AG09319 (cell line): ENCODE measurements around the gene AIF1.
A peak's percentile ranks its signal among the peaks of the same experiment; 100 is the strongest.

Experiments used
- DNase-seq: peaks from one replicate; pipeline ENCODE4 v3.0.0-alpha.2; 2010; ENCODE audit warnings: low read depth; ENCODE audit errors: extremely low read depth
- TF ChIP-seq, protein P1 (sequence below): IDR thresholded peaks from 2 replicates; pipeline ENCODE4 v1.5.1; 2011; ENCODE audit warnings: low read depth, mild to moderate bottlenecking, inconsistent platforms, low read length, moderate library complexity

Gene AIF1

DNA sequence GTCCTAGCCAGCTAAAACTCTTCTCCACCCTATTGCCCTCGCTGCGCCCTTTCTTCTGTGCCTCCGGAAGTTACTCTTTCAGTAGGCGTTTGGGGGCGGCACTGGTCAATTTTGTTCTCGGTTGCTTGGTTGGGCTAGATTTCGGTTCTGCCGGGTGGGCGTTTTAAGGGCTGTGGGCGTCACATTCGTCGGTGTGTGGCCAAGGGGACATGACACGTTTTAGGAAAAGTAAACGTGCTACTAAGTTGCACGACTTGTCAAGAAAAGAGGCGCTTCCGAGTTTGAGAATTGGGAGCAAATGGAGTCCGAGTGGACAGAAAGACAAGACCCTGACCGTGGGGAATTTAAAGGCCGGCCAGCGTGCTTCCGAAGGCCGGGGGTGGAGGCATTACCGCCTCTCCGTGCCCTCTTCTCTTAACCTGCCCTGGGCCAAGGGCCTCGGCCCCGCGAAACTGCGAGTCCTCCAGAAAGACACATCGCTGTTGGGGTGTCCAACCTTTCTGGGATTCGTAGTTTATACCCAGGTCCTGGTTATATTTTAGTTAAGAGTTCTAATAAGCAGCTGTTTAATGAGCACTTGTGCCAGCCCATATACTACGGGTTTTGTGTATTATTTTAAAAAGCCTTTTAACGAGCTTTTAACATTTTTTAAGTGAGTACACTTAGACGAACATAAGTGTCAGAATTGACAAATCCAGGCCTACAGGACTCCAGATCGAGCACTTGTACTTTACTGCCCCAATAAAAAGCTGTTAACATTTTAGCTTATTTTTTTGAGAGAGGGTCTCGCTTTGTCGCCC lies 38.1 kb downstream of the AIF1 start:
- TF ChIP-seq, protein P1, sequence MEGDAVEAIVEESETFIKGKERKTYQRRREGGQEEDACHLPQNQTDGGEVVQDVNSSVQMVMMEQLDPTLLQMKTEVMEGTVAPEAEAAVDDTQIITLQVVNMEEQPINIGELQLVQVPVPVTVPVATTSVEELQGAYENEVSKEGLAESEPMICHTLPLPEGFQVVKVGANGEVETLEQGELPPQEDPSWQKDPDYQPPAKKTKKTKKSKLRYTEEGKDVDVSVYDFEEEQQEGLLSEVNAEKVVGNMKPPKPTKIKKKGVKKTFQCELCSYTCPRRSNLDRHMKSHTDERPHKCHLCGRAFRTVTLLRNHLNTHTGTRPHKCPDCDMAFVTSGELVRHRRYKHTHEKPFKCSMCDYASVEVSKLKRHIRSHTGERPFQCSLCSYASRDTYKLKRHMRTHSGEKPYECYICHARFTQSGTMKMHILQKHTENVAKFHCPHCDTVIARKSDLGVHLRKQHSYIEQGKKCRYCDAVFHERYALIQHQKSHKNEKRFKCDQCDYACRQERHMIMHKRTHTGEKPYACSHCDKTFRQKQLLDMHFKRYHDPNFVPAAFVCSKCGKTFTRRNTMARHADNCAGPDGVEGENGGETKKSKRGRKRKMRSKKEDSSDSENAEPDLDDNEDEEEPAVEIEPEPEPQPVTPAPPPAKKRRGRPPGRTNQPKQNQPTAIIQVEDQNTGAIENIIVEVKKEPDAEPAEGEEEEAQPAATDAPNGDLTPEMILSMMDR, result peak; percentile 9
- DNase-seq, result no peak

DNA sequence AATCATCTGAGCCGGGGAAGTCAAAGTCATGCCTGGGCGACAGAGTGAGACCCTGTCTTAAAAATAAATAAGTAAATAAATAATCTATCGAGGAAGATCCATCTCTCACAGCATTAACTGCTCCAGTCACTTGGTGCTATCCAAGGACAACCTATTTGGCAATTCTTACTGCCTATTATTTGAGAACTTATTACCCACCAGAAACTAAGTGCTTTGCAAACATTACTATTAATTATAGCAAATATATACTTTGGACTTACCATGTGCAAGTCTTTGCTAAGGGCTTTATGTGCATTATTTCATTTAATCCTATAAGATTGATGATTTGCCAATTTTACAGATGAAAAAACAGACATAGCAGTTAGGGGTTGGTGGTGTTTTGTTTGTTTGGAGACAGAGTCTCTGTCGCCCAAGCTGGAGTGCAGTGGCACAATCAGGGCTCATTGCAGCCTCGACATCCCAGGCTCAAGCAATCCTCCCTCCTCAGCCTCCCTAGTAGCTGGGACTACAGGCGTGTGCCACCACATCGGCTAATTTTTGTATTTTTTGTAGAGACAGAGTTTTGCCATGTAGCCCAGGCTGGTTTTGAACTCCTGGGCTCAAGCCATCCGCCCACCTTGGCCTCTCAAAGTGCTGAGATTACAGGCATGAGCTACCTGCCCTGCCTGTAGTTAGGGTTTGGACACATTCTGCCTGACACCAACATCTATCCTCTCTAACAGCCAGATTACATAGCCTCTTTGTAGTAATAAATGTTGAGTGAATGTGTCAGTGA lies 39.7 kb downstream of the AIF1 start:
- no peak for DNase-seq
- TF ChIP-seq, protein P1, result no peak

DNA sequence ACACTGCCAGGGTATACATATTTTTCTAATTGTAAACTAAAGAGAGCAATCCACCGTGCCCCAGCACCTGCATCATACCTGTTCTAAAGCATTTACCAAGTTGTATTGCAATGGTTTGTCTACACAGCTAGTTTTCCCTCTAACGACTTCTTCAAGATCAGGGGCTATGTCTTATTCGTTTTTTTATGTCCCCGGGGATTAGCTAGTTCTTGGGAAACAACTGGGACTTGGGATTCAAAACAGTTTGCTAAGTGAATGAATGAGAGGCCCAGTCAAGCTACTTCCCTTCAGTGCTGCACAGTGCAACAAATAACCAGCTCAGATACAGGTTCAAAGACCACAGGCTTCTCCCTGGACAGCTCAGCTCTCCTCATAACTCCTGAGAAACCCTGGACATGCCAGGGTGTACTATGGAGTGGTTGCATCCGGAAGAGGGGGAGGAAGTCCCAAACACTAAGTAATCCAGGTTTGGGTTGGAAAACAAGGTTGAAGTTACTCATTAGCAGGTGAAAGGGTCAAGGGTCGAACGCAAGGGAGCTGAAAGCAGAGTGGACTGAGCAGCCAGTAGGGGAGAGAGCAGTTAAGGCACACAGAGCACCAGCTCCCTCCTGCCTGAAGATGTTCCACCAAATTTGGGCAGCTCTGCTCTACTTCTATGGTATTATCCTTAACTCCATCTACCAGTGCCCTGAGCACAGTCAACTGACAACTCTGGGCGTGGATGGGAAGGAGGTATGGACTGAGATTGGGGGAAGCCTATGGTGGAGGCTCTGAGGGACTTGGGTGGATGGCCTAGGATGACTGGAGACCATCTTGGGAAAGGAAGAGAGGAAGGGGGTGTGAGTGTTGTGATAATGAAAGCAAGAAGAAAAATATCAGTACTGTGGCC lies 40.6 kb downstream of the AIF1 start, which contains the start of gene APOM:
Gene APOM, plus strand, starts transcription at position 546 of the 889 bp plus-strand sequence. Its CDS starts 73 bp downstream, at position 619.
- TF ChIP-seq, protein P1, result no peak
- DNase-seq, result no peak

DNA sequence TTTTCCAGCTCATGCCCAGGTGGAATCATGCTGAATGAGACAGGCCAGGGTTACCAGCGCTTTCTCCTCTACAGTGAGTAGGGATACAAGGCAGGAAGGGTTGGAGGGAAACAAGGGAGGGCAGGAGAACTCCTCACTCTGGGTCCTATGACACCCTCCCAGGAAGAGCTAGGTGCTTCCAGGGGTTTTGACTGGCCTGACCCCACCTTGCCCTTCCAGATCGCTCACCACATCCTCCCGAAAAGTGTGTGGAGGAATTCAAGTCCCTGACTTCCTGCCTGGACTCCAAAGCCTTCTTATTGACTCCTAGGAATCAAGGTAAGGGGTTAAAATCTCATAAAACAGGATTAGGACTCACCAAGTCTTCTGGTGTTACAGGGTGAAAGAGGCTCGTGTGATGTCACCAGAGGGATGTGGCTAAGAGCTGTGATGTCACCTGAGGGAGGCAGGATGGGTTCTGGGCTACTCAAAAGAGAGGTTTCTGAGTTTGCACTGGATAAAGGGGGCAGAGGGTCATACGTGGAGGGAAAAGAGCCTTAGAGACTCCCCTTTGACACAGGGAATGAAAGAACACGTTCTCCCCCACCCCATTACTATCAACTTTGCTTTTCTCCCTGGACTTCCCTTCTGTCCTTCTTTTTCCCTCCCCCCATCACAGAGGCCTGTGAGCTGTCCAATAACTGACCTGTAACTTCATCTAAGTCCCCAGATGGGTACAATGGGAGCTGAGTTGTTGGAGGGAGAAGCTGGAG lies 42.5 kb downstream of the AIF1 start:
- TF ChIP-seq, protein P1, result no peak
- DNase-seq, result no peak

DNA sequence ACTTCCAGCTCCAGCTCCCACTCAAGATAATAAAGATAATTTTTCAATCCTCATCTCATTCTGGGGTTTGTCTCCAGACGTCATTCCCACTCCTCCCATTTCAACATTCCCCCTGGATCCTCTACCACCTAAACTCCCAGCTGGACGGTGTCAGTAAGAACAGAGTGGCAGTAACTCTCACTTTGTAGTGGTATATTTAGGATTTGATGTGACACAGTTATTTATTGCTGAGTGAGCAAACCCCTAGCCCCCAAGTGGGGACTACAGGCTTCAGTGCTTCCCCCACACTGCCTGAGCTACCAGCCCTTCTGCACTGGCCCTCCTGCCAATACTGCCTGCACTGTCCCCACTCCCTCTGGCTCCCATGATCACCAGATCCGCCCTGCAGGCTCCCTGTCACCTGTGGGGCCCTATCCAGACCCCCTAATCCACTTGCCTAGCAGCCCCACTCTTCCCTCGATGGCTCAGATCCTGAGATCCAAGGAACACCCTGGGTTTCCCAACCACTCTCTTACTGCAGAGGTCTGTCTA lies 43.2 kb downstream of the AIF1 start:
- DNase-seq, result no peak
- TF ChIP-seq, protein P1, result no peak

DNA sequence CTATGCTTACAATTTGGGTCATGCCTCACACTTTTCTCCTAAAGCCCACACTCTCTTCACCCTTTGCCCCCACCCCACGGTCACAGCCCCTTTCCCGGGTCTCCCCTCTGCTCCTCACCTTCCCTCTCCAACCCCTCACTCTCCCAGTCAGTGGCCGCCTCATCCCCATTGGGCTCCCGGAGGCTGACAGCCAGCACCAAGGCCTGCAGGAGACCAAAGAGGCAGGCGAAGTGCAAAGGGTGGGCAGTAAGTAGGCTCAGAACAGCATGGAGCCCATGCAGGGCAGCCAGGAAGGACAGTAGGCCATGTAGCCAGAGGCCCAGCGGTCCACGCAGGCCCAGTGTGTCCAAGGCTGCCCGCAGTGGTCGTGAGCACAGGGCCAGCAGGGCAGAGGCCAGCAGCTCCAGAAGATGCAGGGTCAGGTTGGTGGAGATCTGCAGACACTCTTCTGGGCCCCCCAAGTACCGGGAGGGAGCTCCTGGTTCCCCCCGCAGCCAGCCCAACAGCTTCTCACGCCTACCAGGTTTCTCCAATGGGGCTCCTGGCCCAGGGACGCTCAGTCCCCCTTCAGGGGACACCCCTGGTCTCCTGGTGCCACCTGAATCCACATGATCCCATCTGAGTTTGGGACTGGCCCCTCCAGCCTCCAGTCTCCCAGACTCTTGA lies 44.1 kb downstream of the AIF1 start:
- TF ChIP-seq, protein P1, result no peak
- no peak for DNase-seq
